ENCODE results near the gene ZNF423.

DNA sequence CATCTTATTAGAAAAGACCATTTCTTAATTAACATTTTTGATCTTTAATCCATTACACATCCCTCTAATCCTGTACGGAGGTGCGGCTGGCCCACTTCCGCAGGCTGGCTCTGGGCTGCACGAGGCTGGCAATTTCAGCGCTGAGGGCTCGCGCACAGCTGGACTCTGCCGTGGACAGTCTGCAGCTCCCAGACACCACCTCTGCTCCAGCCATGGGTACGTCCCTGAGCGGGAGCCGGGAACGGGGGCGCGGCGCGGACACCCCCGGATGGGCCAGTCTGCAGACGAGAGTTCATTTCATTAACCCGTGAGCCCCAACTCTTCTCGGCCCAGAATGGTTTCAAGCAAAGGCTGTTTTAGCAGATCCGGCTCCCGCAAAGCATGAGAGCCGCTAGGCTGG is 87.9 kb downstream of the ZNF423 start:
- TF ChIP-seq ZNF589 (CRISPR knock-in tag; IDR thresholded peaks at IDR 0.05; ENCODE audit: low read depth) = no peak
- TF ChIP-seq NRF1 (conservative IDR thresholded peaks at IDR 0.05 in 1 of 2, IDR thresholded peaks at IDR 0.05 in 1 of 2) = no peak
- TF ChIP-seq TAF1 (IDR thresholded peaks at IDR 0.05; ENCODE audit: control insufficient read depth, extremely low read depth, insufficient read depth, low read length, severe bottlenecking) = no peak
- no peak for TF ChIP-seq SRSF3 (IDR thresholded peaks at IDR 0.05; ENCODE audit: insufficient read depth, low read length)
- TF ChIP-seq GABPA (tag; conservative IDR thresholded peaks at IDR 0.05; ENCODE audit: low read depth) = no peak
- no peak for TF ChIP-seq SP2 (IDR thresholded peaks at IDR 0.05; ENCODE audit: extremely low read depth, low read depth, low read length, poor library complexity, severe bottlenecking)
- no peak for TF ChIP-seq SNRNP70 (optimal IDR thresholded peaks at IDR 0.05; ENCODE audit: low read depth, low read length)
- TF ChIP-seq KAT2B (IDR thresholded peaks at IDR 0.05; ENCODE audit: low read depth, low read length) = no peak
- no peak for TF ChIP-seq BRCA1 (IDR thresholded peaks at IDR 0.05)
- no peak for TF ChIP-seq BRCA1 (CRISPR knock-in tag; IDR thresholded peaks at IDR 0.05)
- no peak for TF ChIP-seq ZNF3 (CRISPR knock-in tag; IDR thresholded peaks at IDR 0.05)
- TF ChIP-seq, protein P1, sequence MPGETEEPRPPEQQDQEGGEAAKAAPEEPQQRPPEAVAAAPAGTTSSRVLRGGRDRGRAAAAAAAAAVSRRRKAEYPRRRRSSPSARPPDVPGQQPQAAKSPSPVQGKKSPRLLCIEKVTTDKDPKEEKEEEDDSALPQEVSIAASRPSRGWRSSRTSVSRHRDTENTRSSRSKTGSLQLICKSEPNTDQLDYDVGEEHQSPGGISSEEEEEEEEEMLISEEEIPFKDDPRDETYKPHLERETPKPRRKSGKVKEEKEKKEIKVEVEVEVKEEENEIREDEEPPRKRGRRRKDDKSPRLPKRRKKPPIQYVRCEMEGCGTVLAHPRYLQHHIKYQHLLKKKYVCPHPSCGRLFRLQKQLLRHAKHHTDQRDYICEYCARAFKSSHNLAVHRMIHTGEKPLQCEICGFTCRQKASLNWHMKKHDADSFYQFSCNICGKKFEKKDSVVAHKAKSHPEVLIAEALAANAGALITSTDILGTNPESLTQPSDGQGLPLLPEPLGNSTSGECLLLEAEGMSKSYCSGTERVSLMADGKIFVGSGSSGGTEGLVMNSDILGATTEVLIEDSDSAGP (CRISPR knock-in tag; IDR thresholded peaks at IDR 0.05) = no peak
- TF ChIP-seq JUND (IDR thresholded peaks at IDR 0.05; ENCODE audit: borderline replicate concordance, low read depth, low read length) = no peak
- TF ChIP-seq JUND (tag; IDR thresholded peaks at IDR 0.05; ENCODE audit: borderline replicate concordance, low read depth, low read length) = no peak
- TF ChIP-seq HDGF (IDR thresholded peaks at IDR 0.05) = no peak
- TF ChIP-seq BRD9 (IDR thresholded peaks at IDR 0.05; ENCODE audit: low read depth, partially characterized antibody) = no peak
